HG03045 (cell line): ENCODE data around the gene CFAP54.

Source experiments
- ATAC-seq: cut with Tn5 transposase; IDR thresholded peaks from one replicate; pipeline ENCODE4 v1.9.1; 2021; ENCODE audit warnings: mild to moderate bottlenecking, moderate library complexity; ENCODE audit not compliant: unreplicated experiment

The CFAP54 gene

DNA sequence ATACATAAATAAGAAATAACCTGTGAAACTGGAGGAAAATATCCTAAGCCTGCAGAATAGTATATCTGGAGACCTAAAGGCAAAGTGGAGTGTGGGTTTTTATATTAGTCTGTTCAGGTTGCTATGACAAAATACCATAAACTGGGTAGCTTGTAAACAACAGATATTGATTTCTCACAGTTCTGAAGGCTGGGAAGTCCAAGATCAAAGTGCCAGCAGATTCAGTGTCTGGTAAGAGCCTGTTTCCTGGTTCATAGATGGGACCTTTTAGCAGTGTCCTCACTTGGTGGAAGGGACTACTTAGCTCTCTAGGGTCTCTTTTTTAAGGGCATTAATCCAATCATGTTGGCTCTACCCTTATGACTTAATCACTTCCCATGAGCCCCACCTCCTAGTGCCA is 392.2 kb downstream of the CFAP54 start:
- no peak for ATAC-seq

DNA sequence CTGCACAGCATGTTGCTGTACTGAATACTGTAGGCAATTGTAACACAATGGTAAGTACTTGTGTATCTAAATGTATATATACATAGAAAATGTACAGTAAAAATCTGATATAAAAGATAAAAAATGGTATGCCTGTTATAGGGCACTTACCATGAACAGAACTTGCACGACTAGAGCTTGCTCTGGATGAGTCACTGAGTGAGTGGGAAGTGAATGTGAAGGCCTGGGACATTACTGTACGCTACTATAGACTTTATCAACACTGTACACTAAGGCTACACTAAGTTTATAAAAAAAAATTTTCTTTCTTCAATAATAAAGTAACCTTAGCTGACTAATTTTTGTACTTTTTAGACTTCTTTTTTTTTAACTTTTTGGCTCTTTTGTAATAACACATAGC is 393.5 kb downstream of the CFAP54 start:
- no peak for ATAC-seq

DNA sequence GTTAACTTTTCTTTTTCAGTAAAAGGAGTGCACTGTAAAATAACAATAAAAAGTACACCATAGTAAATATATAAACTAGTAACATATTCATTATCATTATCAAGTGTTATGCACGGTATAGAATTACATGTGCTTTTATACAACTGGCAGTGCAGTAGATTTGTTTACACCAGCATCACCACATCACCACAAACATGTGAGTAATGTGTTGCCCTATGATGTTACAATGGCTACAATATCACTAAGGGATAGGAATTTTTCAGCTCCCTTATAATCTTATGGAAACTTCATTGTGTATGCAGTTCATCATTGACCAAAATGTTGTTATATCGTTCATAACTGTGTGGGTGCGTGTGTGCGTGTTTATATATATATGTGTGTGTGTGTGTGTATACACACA is 394.2 kb downstream of the CFAP54 start:
- ATAC-seq, result no peak

DNA sequence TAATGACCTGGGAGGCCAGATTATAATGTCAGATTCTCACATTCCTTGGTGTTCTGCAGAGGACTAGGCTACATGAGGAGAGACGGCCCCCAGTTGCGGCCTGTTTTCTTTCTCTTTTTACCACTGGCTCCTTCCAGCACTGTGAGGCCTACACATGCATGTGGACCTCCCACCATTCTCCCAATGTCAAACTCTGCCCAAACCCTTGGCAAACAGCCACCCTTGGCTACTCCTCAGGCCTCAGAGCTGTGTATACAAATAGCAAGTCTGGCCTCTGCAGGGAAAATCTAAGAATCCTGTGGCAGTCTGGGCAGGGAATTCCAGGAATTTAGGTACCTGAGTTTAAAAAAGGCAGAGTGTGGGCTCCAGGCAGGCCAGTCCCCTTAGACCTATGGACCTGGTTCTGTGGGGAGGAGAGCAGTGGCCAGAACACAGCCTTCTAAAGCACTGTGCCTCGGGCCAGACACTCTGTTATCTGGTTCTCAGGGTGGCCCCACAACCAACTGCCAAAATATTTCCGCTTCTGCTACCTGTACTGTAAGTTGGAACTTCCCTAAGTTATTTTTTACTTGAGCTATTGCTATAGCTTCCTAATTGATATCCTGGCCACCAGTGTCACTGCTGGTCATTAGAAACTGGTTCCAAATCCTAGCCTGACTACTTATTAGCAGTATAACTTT is 397.8 kb downstream of the CFAP54 start:
- no peak for ATAC-seq

DNA sequence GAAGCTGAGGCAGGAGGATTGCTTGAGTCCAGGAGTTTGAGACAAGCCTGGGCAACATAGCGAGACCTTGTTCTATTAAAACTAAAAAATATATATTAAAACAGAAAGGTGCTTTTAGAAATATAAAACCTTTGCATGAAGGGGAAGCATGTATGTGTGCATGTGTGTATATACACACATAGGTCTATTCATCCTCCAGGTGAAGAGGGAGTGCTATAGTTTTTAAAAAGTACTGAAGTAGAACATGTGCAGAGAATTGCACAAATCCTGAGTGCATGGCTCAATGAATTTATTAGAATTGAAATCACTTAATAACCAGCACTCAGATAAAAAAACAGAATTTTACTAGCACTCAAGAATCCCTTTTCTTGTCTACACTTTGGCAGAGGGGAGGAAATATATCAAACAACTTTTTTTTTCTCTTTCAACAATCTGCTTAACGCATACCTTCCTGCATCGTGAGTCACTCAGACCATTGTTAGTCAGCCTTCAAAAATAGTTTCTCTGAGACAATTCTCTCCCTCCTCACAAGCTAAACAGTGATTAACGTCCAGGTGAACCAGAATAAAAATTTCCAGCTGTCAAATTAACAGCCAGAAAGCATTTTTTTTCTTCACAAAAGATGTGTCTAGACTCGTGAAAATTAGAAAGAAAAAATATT is 400.0 kb downstream of the CFAP54 start:
- no peak for ATAC-seq

DNA sequence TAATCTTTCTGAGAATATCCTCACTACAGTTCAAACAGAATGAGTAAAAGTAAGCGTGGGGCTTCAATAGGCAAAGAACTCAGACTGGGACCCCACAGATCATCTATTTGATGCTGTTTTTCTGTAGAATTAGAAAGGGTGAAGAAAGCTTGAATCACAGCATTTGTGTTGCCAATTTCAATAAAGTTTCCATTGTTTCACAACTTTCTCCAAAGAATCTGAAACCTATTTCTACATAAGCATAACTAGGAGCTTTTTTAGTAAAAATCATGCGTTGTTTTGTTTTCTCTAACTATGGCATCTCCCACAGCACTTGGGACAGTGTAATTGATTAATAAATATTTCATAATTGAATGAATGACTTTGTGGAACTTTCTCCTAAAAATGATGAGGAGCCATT is 401.0 kb downstream of the CFAP54 start:
- ATAC-seq, result no peak

DNA sequence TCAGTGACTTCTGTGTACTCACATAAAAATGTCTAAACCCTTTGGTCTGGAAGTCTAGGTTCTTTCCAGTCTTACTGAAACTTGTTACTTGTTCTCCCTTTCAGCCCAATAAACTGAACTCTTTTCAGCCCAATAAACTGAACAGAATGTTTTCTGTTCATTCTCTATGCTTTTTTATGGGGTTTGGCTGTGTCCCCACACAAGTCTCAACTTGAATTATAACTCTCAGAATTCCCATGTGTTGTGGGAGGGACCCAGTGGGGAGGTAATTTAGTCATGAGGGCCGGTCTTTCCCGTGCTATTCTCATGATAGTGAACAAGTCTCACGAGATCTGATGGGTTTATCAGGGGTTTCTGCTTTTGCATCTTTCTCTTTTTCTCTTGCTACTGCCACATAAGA is 402.7 kb downstream of the CFAP54 start:
- no peak for ATAC-seq

DNA sequence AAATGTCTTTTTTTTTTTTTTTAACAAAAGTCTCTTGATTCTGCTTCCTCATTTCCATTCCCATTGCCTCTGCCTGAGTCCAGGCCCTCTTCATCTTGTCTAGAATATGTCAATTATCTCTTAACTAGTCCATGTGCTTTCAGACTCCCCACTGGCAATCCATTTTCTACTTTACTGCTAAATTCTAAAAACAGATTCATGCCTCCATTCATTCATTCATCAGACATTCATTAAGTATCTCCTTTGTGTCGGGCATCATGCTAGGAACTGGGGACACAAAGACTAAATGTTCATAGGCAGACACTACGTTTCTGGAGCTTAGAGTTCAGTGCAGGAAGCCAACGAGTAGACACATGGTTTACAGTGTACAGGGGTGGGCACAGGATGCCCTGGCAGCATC is 408.0 kb downstream of the CFAP54 start:
- ATAC-seq, result no peak

DNA sequence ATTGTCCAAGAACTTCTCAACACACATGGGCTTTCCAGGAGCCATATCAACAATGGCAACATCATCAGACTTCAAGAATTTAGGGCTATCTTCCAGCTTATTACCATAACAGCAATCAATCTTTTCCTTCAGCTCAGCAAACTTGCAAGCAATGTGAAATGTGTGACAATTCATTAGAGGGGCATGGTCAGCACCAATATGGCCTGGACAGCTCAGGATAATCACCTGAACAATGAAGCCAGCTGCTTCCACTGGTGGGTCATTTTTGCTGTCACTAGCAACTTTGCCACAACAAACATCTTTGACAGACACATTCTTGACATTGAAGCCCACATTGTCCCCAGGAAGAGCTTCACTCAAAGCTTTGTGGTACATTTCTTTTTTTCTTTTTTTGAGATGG is 411.8 kb downstream of the CFAP54 start:
- ATAC-seq, result no peak

DNA sequence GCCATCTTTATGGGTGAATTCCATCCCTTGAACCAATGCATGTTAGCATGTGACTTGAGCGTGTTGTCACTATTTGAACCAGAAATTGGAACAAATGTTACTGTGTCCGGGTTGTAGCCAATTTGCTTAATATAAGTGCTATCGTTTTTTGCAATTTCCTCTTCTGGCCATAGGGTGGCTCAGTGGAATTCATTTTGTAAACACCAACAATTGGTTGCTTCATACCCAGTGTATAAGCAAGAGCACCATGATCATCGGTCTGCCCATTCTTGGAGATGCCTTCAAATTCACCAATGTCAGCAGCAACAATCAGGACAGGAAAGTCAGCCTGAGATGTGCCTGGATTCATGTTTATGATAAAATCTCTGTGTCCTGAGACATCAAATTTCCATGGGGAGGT is 412.7 kb downstream of the CFAP54 start:
- ATAC-seq, result no peak

DNA sequence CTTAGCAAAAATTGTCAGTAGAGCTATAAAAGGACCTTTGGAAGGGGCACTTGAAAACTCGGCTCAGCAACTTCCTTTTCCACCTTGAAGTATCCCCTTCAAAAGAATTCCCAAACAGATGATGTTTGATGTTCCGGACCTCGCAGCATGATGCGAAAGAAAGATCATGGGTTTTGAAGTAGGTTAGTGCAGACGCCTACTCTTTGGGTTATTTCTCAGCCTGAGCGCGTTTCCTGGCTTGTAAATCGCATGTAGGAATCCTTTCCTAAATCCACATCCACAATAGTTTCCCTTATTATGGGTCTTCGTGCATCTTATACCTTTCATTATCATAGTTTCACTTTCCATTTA is 417.1 kb downstream of the CFAP54 start:
- ATAC-seq, result no peak

DNA sequence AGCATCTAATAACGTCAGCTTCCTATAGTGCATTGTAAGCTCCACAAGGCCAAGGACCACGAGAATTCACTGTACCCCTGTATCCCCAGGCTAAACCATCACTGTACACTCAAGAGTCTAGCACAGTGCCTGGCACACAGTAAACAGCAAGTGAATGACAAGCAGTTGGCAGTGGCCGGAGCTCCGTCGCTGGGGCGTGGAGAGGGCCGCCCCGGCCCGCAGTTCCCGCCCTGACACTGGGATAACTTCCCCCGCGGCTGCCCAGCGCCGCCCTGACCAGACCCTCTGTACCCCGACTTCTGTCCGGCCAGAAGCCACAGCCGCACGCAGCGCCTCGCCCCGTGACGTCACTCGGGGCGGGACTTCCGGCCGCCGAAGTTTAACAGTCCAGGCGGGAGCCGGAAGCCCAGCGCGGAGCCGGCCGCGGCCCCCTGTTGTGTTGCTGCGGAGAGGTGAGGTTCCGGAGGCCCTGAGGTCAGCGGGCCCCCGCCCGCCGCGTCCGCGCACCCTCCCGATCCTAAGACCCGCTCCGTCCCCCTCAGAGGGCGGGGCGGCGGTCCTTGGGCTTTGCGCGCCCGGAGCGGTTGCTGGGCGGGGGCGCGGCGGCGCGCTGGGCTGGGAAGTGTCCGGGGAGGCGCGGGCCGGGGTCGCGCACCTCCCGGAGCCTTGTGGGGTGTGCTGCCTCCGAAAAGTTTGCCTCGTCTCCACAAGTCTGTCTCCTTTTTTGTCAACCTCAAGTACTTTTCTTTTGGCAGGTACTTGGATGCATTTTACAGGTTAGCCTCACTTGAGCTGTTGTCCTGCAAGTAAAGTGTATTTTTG is 417.7 kb downstream of the CFAP54 start, which contains the start of gene NEDD1:
TSS of gene NEDD1 (plus strand) at position 409 of the 822 bp plus-strand sequence. CDS start 2,503 bp downstream, outside the sequence.
- peak; percentile 95 for ATAC-seq

DNA sequence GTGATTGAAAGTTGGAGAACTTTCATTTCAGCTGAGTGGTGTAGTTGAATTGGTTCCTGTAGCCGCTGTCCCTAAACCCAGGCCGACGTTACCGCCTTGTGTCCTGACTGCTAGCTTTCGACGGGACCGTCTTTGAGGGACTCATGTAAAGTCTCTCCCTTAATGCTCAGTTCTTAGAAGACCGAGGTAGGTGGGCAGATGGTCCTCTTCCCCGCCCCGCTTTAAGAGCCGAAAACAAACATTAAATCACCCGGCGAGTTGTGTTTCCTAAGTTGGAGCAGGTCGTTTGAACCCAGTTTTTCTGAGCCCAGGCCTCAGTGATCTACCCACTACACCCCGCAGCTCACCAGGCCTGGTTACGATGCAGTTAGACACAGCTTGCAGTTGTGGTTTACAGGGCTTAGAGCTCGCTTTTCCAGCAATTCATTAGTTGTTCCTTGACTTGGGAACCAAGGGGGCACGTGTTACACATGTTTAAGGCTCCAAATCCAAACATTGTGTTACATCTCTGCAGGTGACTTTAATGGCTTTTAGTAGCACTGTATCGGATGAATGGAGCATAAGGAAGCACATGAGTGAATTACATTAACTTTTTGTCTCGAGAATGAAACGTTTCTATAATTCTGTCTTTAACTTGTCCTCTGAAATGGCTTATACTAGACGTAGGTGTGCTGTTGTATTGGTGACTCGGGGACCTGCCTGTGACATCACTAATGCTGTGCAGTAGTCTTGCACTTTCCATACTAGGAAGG is 418.5 kb downstream of the CFAP54 start:
- ATAC-seq, result peak; percentile 25

DNA sequence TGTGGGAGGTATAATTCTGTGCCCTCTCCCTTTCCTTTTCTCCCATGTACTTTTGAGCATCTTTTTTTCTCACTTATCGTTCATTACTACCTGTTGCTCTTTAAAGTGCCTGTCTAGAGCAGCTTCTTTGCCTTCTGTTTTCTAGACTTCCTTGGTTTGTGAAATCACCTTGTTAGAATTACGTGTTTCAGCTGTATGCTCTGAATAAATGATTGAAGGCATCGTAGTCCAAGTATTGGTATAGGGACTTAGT is 419.0 kb downstream of the CFAP54 start:
- no peak for ATAC-seq

DNA sequence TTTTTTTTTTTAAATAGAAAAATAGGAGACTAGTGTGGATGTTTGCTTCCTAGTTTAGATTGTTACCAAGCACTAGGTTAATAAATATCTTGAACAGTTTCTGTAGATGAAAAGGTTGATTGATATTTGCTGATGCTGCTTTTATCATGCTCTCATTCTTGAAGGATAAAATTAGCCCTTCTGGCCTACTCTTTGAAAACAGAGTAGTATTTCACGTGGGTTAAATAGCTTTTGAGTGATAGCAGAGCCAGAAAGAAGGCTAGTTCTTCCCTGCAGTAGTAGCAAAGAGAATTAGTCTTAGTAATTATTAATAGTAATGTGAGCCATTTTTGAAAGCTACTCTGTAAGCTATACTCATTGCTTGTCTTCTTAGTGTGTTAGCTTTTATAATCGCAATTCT is 422.9 kb downstream of the CFAP54 start:
- no peak for ATAC-seq

DNA sequence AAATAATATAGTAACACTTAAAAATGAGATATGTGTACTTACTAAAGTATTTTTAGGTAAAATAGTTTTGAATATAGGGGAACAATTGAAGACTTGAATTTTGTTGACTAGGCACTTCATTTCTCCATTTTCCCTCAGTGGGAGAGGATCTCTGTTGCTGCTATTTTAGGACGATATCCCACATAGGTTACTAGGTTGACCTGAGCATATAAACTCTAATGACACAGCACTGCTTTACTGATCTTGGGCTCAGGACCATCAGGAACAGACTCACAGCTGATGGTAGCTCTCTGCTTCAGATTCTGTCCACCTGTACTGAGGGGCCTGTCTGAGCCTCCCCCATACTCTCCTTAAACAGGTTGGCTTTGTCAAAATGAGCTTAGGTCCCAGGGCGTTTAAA is 423.6 kb downstream of the CFAP54 start:
- no peak for ATAC-seq

DNA sequence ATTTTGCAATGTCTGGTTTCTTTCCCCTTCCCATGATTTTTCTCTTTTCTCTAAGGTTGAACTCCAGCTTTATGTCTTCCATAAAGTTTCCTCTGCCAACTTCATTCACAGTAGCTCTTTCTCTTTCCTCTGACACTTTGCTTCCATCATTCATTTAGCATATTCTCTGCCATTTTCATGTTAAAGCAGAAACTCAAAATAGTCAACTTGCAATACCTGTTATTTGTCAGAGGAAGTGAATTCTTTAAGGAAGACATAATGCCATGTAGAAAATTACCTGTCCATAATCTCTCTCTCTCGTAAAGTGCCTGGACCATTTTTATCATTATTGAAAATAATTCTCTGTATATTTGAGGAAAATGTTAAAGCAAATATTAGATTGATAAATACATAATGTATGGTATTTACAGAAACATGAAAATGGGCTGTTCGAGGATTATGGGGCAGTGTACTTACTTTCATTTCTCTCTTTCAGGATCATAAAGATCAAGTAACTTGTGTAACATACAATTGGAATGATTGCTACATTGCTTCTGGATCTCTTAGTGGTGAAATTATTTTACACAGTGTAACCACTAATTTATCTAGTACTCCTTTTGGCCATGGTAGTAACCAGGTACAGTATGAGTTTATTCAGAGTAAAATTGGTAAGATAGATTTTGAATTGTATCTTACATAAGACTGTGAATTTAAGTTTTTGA is 430.3 kb downstream of the CFAP54 start:
- no peak for ATAC-seq
